Parathyroid adenoma (tissue), 2 donors: ENCODE data around the gene VOPP1.

Source experiments
- H2AFZ ChIP-seq: fragments of 300-600 bp; sonication (generic); one replicate; pipeline ENCODE4 v1.7.0; 2017; ENCODE audit warnings: antibody characterized with exemption, mild to moderate bottlenecking
- H3K27ac ChIP-seq: fragments of 300-600 bp; sonication (generic); one replicate; pipeline ENCODE4 v1.7.0; 2017
- H3K27me3 ChIP-seq: fragments of 300-600 bp; sonication (generic); one replicate; pipeline ENCODE4 v1.7.0; 2017; ENCODE audit warnings: low read length; ENCODE audit not compliant: control insufficient read depth, insufficient read depth
- H3K36me3 ChIP-seq: fragments of 300-600 bp; sonication (generic); one replicate; pipeline ENCODE4 v1.7.0; 2017; ENCODE audit warnings: low read length; ENCODE audit not compliant: control insufficient read depth, insufficient read depth
- H3K4me1 ChIP-seq: fragments of 300-600 bp; sonication (generic); one replicate; pipeline ENCODE4 v1.7.0; 2017; ENCODE audit warnings: control low read depth
- H3K4me2 ChIP-seq: fragments of 300-600 bp; sonication (generic); one replicate; pipeline ENCODE4 v1.7.0; 2017; ENCODE audit warnings: low read length
- H3K4me3 ChIP-seq: fragments of 300-600 bp; sonication (generic); one replicate; pipeline ENCODE4 v1.7.0; 2017; ENCODE audit warnings: low read depth, low read length
- H3K79me2 ChIP-seq: fragments of 300-600 bp; sonication (generic); one replicate; pipeline ENCODE4 v1.7.0; 2017; ENCODE audit warnings: control low read depth
- H3K9ac ChIP-seq: fragments of 300-600 bp; sonication (generic); one replicate; pipeline ENCODE4 v1.7.0; 2017; ENCODE audit warnings: mild to moderate bottlenecking
- H3K9me3 ChIP-seq: fragments of 300-600 bp; sonication (generic); one replicate; pipeline ENCODE4 v1.7.0; 2017; ENCODE audit warnings: low read length; ENCODE audit not compliant: control insufficient read depth
- CTCF ChIP-seq: fragments of 300-600 bp; sonication (generic); IDR thresholded peaks from one replicate; pipeline ENCODE4 v1.7.0; 2017; ENCODE audit warnings: antibody characterized with exemption, mild to moderate bottlenecking
- donor health status: primary hyperparathyroidism.

The VOPP1 gene

GRCh38 chr7:55425141-55425752, 147.1 kb downstream of the VOPP1 start:
- no peaks in the 10 kb centered on the region for H3K27me3 ChIP-seq
- peaks cover 2% of the 10 kb centered on the region for H3K79me2 ChIP-seq
- no peak overlapping the region for H3K9ac ChIP-seq
- no peak overlapping the region for H3K27ac ChIP-seq
- H3K9me3 ChIP-seq: no peaks in the 10 kb centered on the region
- TF ChIP-seq CTCF: no peak
- no peaks in the 10 kb centered on the region for H3K4me1 ChIP-seq
- no peak overlapping the region for H3K4me2 ChIP-seq
- H3K4me3 ChIP-seq: no peak overlapping the region
- H3K36me3 ChIP-seq: no peaks in the 10 kb centered on the region
- H2AFZ ChIP-seq: no peak overlapping the region

DNA sequence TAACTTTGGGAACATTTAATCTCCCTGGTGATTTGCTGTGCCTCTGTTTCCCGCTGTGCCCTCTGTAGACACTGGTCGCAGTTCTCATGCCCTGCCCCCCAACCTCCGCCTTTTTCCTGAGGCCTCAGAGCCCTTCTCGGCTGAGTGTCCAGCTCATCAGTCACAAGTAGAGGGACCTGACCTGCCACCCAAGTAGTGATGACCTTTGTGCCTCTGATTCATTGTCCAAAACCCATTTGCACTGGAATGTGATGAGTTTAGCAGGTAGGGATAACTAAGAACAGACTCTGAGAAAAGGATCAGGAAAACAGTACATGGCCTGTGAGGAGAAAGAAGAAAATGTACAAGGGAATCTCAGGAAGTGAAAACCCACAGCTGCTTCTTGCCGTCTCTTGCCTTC, 148.4 kb downstream of the VOPP1 start:
- Histone ChIP-seq H3K79me2 (peaks cover 2% of the 10 kb centered on the region), H3K4me1 (no peaks in the 10 kb centered on the region), H3K36me3 (no peaks in the 10 kb centered on the region), H2AFZ (no peak overlapping the region), H3K9ac (no peak overlapping the region), H3K4me3 (no peak overlapping the region), H3K27ac (no peak overlapping the region), H3K9me3 (no peaks in the 10 kb centered on the region), H3K27me3 (no peaks in the 10 kb centered on the region), H3K4me2 (no peak overlapping the region)
- TF ChIP-seq CTCF: no peak

- Histone ChIP-seq H3K79me2 (peaks cover 2% of the 10 kb centered on the region), H3K4me2 (no peak overlapping the region), H3K9me3 (no peaks in the 10 kb centered on the region), H3K4me1 (no peaks in the 10 kb centered on the region), H3K9ac (no peak overlapping the region), H3K27ac (no peak overlapping the region), H2AFZ (no peak overlapping the region), H3K27me3 (no peaks in the 10 kb centered on the region), H3K4me3 (no peak overlapping the region), H3K36me3 (no peaks in the 10 kb centered on the region)
- TF ChIP-seq CTCF: no peak
These were observed 149.0 kb downstream of the VOPP1 start for GRCh38 chr7:55423277-55423711.
